Measurements from ENCODE around the gene ITPRIP.

ITPRIP gene

DNA sequence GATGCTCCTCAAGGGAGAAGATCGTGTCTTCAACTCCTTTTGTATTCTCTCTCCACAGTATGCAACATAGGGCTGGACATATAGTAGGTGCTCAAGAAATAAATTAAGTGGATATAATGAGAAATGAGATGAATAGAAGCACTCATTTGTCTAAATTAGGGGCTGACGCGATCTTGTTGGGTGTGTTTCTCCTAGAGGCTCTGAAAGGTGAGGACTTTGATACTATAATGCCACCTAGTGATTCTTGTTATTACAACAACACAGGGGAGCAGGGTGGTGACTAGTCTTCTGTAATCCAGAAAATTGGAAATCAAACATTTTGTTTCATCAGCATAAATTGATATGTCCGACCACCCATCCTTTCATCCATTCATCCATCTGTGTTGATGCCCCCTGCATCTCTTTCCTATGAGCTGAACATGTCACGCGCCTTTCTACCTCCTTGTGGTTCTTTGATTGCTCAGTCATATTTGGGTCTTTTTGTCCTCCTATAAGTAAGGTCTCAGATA, 11.9 kb upstream of the ITPRIP start:
- peak; percentile 89 for DNase-seq (ENCODE audit: low read depth)
- peak overlapping the region; percentile 33 for H3K4me3 ChIP-seq (ENCODE audit: low read depth, low read length)
- TF ChIP-seq, protein P1, sequence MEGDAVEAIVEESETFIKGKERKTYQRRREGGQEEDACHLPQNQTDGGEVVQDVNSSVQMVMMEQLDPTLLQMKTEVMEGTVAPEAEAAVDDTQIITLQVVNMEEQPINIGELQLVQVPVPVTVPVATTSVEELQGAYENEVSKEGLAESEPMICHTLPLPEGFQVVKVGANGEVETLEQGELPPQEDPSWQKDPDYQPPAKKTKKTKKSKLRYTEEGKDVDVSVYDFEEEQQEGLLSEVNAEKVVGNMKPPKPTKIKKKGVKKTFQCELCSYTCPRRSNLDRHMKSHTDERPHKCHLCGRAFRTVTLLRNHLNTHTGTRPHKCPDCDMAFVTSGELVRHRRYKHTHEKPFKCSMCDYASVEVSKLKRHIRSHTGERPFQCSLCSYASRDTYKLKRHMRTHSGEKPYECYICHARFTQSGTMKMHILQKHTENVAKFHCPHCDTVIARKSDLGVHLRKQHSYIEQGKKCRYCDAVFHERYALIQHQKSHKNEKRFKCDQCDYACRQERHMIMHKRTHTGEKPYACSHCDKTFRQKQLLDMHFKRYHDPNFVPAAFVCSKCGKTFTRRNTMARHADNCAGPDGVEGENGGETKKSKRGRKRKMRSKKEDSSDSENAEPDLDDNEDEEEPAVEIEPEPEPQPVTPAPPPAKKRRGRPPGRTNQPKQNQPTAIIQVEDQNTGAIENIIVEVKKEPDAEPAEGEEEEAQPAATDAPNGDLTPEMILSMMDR (conservative IDR thresholded peaks at IDR 0.05; ENCODE audit: low read depth, low read length): peak; percentile 60

DNA sequence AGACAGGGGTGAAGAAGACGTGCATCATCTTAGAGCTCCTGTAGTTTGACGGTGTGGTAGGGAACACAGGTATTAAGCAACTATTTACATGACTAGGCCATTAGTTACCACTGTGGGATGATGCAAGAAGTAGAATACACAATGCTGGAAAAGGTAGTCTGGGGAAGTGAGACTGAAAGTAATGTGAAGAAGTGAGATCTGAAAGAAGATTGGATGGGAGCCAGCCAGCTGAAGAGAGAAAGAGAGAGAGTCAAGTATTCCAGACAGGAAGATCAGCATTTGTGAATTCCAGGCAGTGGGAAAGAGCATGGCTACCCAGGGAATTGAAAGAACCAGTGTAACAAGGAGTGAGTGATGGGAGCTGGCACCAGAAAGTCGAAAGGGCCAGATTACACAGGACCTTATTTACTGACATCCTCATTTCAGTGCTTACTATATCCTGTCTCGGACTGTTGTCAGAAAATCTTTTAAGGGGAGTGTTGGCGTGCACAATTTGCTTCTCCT, 11.4 kb upstream of the ITPRIP start:
- TF ChIP-seq, protein P1 (conservative IDR thresholded peaks at IDR 0.05; ENCODE audit: low read depth, low read length): no peak
- peak overlapping the region; percentile 33 for H3K4me3 ChIP-seq (ENCODE audit: low read depth, low read length)
- DNase-seq (ENCODE audit: low read depth): peak; percentile 88

DNA sequence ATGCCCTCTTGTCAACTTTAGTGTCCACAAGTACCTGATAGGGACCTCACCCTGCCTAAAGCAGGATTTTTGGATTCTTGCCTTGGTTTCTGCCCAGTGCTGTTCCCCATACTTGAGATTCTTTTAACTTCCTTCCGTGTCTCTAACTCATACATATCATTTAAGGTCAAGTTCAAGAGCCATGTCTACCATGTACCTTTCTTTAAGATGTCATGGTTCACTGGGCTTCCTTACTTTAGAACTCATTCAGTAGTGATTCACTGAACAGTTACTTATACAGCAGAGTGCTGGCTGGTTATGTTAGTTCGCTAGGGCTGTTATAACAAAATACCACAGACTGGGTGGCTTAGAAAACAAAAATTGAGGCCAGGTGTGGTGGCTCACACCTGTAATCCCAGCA, 10.3 kb upstream of the ITPRIP start:
- TF ChIP-seq, protein P1 (conservative IDR thresholded peaks at IDR 0.05; ENCODE audit: low read depth, low read length): no peak

DNA sequence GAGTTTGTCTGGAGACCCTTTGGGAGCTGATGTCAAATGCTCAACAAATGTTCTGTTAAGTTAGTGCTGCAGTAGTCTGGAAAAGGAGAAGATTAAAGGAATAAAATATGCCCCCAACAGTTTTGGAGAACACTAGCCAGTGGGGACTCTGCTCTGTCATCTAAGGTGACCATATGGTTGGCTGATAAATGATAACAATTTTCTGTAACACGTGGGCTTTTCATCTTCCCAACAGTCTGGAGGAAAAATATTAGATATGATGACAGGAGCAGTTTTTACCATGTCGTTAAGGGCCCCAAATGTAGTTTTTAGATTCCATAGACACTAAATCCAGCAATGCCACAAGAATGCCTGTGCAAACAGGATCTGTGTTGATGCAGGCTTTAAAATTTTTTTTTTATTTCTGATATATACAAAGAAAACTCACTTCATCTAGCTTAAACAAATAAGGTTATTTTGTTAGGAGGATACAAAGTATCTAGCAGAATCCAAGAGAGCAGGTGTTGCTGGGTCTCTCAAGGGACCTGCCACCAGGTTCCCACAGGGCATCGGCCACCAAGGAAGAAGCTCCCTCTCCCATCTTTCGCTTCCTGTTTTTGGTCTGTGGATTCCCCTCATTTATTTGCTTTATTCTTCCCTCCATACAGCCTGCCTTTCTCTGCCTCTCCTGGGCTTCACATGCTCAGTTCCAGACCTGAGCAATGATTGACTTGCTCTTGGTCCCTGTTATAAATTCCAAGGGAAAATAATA, 9.2 kb upstream of the ITPRIP start:
- H3K4me3 ChIP-seq (ENCODE audit: low read depth, low read length): no peak overlapping the region
- DNase-seq (ENCODE audit: low read depth): no peak
- TF ChIP-seq, protein P1 (conservative IDR thresholded peaks at IDR 0.05; ENCODE audit: low read depth, low read length): no peak

More for the DNA sequence above, 10.3 kb upstream of the ITPRIP start:
- no peak overlapping the region for H3K4me3 ChIP-seq (ENCODE audit: low read depth, low read length)
- DNase-seq (ENCODE audit: low read depth): no peak

DNA sequence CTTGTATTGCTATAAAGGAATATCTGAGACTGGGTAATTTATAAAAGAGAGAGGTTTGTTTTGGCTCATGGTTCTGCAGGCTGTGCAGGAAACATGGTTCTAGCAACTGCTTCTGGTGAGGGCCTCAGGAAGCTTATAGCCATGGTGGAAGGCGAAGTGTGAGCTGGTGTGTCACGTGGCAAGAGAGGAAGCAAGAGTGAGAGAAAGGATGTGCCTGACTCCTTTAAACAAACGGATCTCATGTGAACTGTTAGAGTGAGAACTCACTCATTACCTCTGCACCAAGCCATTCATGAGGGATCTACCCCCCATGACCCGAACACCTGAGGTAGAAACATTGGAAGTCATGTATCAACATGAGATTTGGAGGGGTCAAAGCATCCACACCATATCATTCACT, 7.7 kb upstream of the ITPRIP start:
- no peak for DNase-seq (ENCODE audit: low read depth)
- TF ChIP-seq, protein P1 (conservative IDR thresholded peaks at IDR 0.05; ENCODE audit: low read depth, low read length): no peak
- no peak overlapping the region for H3K4me3 ChIP-seq (ENCODE audit: low read depth, low read length)

GRCh38 chr10:104345515-104345914, 7.2 kb upstream of the ITPRIP start:
- H3K4me3 ChIP-seq (ENCODE audit: low read depth, low read length): no peak overlapping the region
- DNase-seq (ENCODE audit: low read depth): no peak
- TF ChIP-seq, protein P1 (conservative IDR thresholded peaks at IDR 0.05; ENCODE audit: low read depth, low read length): no peak

GRCh38 chr10:104344219-104344618, 6.0 kb upstream of the ITPRIP start:
- DNase-seq (ENCODE audit: low read depth): no peak
- no peak overlapping the region for H3K4me3 ChIP-seq (ENCODE audit: low read depth, low read length)
- TF ChIP-seq, protein P1 (conservative IDR thresholded peaks at IDR 0.05; ENCODE audit: low read depth, low read length): no peak
